ENCODE results near the gene AGBL4. TPM values are rescaled to one million over a fixed set of nuclear protein-coding genes. Genes with fewer than 3 reads are reported as not detected.

The AGBL4 gene
- total and polyA plus RNA-seq, 9 of the 15 experiments (the other 6 are each of a cell fraction or from before 2014, with no cell fraction given): 0.11 TPM; not detected in 7

DNA sequence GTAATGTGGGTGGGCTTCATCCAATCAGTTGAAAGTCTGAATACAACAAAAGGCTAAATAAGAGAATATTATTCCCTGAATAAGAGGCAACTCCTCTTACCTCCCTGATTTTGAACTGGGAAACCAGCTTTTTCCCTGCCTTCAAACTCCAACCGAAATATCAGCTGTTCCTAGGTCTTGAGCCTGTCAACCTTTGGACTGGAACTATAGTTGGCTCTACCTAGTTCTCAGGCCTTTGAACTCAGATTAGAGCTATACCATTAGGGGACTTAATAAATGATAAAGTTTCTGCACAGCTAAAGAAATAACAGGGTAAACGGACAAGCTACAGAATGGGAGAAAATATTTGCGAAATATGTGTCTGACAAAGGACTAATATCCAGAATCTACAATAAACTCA lies 1203.3 kb downstream of the AGBL4 start:
- no peak overlapping the region for H3K9ac ChIP-seq (ENCODE audit: insufficient read depth in 1 of 2, low read depth in 2 of 2, low read length in 2 of 2)
- H3K36me3 ChIP-seq (ENCODE audit: control insufficient read depth, insufficient read depth, low read length): no peaks in the 10 kb centered on the region
- no peaks in the 10 kb centered on the region for H4K20me1 ChIP-seq (replicated peaks; ENCODE audit: control insufficient read depth, insufficient read depth, low read length)
- H2AFZ ChIP-seq (ENCODE audit: low read depth, low read length): no peak overlapping the region
- no peak overlapping the region for H3K4me2 ChIP-seq (ENCODE audit: insufficient read depth, low read length)
- ATAC-seq (no peak), FAIRE-seq (no peak), DNase-seq (ENCODE audit: extremely low read depth in 1 of 4, low spot score in 3 of 4) (no peak)
- H3K4me1 ChIP-seq (replicated peaks in 1 of 2; ENCODE audit: control insufficient read depth in 2 of 2, insufficient read depth in 2 of 2, low read length in 2 of 2): no peaks in the 10 kb centered on the region
- POLR2A ChIA-PET: interaction anchor here (1.4 kb wide), 1 partner anchor 23 kb away, joined by 4 read pairs; no protein-coding TSS in a partner anchor
- no peaks in the 10 kb centered on the region; the same call in 1 of the 2 replicates for H3K9me3 ChIP-seq (replicated peaks; ENCODE audit: control insufficient read depth, insufficient read depth, low read depth, low read length)
- BruUV-seq (replicated peaks): no TSS peak
- H3K27me3 ChIP-seq (ENCODE audit: control insufficient read depth in 2 of 2, insufficient read depth in 2 of 2, low read length in 2 of 2): no peaks in the 10 kb centered on the region
- intact Hi-C loops (cut with micrococcal nuclease): no loop called here
- CTCF ChIA-PET (ENCODE audit: low intra/inter-chr PET ratio): no interaction called here
- no peak overlapping the region for H3K4me3 ChIP-seq
- no peak overlapping the region for H3K27ac ChIP-seq (ENCODE audit: extremely low read depth, low read depth, low read length)
- H3K9me1 ChIP-seq (ENCODE audit: control insufficient read depth, insufficient read depth, low read length): no peaks in the 10 kb centered on the region
- no peak for TF ChIP-seq BHLHE40 (IDR thresholded peaks at IDR 0.05; ENCODE audit: low read length)
- no peak for TF ChIP-seq GATAD2A (IDR thresholded peaks at IDR 0.05)
- no peak for TF ChIP-seq ZNF354B (CRISPR knock-in tag; IDR thresholded peaks at IDR 0.05)
- TF ChIP-seq MTA3 (IDR thresholded peaks at IDR 0.05; ENCODE audit: borderline replicate concordance): no peak
- TF ChIP-seq, protein P1, sequence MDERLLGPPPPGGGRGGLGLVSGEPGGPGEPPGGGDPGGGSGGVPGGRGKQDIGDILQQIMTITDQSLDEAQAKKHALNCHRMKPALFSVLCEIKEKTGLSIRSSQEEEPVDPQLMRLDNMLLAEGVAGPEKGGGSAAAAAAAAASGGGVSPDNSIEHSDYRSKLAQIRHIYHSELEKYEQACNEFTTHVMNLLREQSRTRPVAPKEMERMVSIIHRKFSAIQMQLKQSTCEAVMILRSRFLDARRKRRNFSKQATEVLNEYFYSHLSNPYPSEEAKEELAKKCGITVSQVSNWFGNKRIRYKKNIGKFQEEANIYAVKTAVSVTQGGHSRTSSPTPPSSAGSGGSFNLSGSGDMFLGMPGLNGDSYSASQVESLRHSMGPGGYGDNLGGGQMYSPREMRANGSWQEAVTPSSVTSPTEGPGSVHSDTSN (CRISPR knock-in tag; IDR thresholded peaks at IDR 0.05; ENCODE audit: low read depth): no peak
- TF ChIP-seq, protein P1 (tag; conservative IDR thresholded peaks at IDR 0.05; ENCODE audit: low read depth): no peak
- no peak for TF ChIP-seq L3MBTL2 (IDR thresholded peaks at IDR 0.05)
- TF ChIP-seq, protein P2, sequence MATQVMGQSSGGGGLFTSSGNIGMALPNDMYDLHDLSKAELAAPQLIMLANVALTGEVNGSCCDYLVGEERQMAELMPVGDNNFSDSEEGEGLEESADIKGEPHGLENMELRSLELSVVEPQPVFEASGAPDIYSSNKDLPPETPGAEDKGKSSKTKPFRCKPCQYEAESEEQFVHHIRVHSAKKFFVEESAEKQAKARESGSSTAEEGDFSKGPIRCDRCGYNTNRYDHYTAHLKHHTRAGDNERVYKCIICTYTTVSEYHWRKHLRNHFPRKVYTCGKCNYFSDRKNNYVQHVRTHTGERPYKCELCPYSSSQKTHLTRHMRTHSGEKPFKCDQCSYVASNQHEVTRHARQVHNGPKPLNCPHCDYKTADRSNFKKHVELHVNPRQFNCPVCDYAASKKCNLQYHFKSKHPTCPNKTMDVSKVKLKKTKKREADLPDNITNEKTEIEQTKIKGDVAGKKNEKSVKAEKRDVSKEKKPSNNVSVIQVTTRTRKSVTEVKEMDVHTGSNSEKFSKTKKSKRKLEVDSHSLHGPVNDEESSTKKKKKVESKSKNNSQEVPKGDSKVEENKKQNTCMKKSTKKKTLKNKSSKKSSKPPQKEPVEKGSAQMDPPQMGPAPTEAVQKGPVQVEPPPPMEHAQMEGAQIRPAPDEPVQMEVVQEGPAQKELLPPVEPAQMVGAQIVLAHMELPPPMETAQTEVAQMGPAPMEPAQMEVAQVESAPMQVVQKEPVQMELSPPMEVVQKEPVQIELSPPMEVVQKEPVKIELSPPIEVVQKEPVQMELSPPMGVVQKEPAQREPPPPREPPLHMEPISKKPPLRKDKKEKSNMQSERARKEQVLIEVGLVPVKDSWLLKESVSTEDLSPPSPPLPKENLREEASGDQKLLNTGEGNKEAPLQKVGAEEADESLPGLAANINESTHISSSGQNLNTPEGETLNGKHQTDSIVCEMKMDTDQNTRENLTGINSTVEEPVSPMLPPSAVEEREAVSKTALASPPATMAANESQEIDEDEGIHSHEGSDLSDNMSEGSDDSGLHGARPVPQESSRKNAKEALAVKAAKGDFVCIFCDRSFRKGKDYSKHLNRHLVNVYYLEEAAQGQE (IDR thresholded peaks at IDR 0.05; ENCODE audit: borderline replicate concordance): no peak
- TF ChIP-seq, protein P2 (CRISPR knock-in tag; IDR thresholded peaks at IDR 0.05; ENCODE audit: low read depth): no peak
- no peaks in the 10 kb centered on the region for H3K79me2 ChIP-seq (ENCODE audit: control insufficient read depth, insufficient read depth, low read length)
- in situ Hi-C loops (cut with MboI): no loop called here
- 3% methylated on average over 3 of the region's 3 CpGs for WGBS (ENCODE audit: insufficient coverage, low coverage, missing lambda C conversion rate)
